Measurements from ENCODE around the gene GDAP2.

- no peak for TF ChIP-seq POLR2A (IDR thresholded peaks at IDR 0.05)
- no peak for TF ChIP-seq CTCF (IDR thresholded peaks at IDR 0.05)
Observed at GRCh38 chr1:117834416-117834815, 95.0 kb downstream of the GDAP2 start.
